OCI-LY3 (cell line): ENCODE data around the gene IL33.

Experiments used
- H2AFZ ChIP-seq: fragments of 200-600, 300-600 bp; shearing (Covaris generic); 2 replicates; pipeline ENCODE4 v1.6.0; 2014; ENCODE audit warnings: antibody characterized with exemption, low read depth, low read length
- H3K27ac ChIP-seq: fragments of 200-600, 300-600 bp; sonication (generic); 2 replicates; pipeline ENCODE4 v1.5.1; 2014; ENCODE audit warnings: mild to moderate bottlenecking, low read length, moderate library complexity, mixed read lengths
- H3K27me3 ChIP-seq: fragments of 200-600, 300-600 bp; sonication (generic); 2 replicates; pipeline ENCODE4 v1.6.1; 2014; ENCODE audit warnings: low read depth, low read length, mixed read lengths
- H3K36me3 ChIP-seq: fragments of 200-600, 300-600 bp; sonication (generic); replicated peaks from 2 replicates; pipeline ENCODE3; 2014; ENCODE audit warnings: low read depth, low read length, mixed read lengths
- H3K4me1 ChIP-seq: fragments of 300-600, 200-600 bp; sonication (generic); 2 replicates; pipeline ENCODE4 v1.6.1; 2014; ENCODE audit warnings: low read length, mixed read lengths
- H3K4me2 ChIP-seq: fragments of 200-600, 300-600 bp; sonication (generic); 2 replicates; pipeline ENCODE4 v1.6.1; 2014; ENCODE audit warnings: low read length, mixed read lengths
- H3K4me3 ChIP-seq: fragments of 300-600, 200-600 bp; sonication (generic); 2 replicates; pipeline ENCODE4 v1.5.1; 2014; ENCODE audit warnings: antibody characterized with exemption, mild to moderate bottlenecking, low read length, moderate library complexity
- H3K79me2 ChIP-seq: fragments of 300-600, 200-600 bp; shearing (Covaris generic); 2 replicates; pipeline ENCODE4 v1.6.1; 2014; ENCODE audit warnings: mild to moderate bottlenecking, low read length, mixed read lengths
- H3K9ac ChIP-seq: fragments of 300-600, 200-600 bp; shearing (Covaris generic); 2 replicates; pipeline ENCODE4 v1.6.0; 2014; ENCODE audit warnings: mild to moderate bottlenecking, low read length, moderate library complexity
- H3K9me3 ChIP-seq: fragments of 200-600, 300-600 bp; shearing (Covaris generic); 2 replicates; pipeline ENCODE4 v1.6.1; 2014; ENCODE audit warnings: low read length, mixed read lengths; ENCODE audit not compliant: insufficient read depth
- H4K20me1 ChIP-seq: fragments of 200-600, 300-600 bp; sonication (generic); 2 replicates; pipeline ENCODE4 v1.6.1; 2016; ENCODE audit warnings: low read length, mixed read lengths; ENCODE audit not compliant: insufficient read depth
- CTCF ChIP-seq: fragments of 200-600, 300-600 bp; sonication (generic); IDR thresholded peaks from 2 replicates; pipeline ENCODE4 v1.5.1; 2014; ENCODE audit warnings: antibody characterized with exemption, low read length, low read depth
- EZH2phosphoT487 ChIP-seq: fragments of 200-600 bp; shearing (Covaris generic); IDR thresholded peaks from 2 replicates; pipeline ENCODE4 v1.6.1; 2018; ENCODE audit warnings: antibody characterized with exemption, mixed run types, low read depth

The IL33 gene

GRCh38 chr9:6219040-6219439 is 3.4 kb downstream of the IL33 start:
- no peaks in the 10 kb centered on the region for H3K4me1 ChIP-seq
- no peaks in the 10 kb centered on the region for H3K36me3 ChIP-seq
- peaks cover 11% of the 10 kb centered on the region; the same call in 1 of the 2 replicates for H3K27me3 ChIP-seq
- no peak for TF ChIP-seq CTCF
- TF ChIP-seq EZH2phosphoT487, result no peak
- H3K4me2 ChIP-seq, result no peak overlapping the region
- no peaks in the 10 kb centered on the region for H3K79me2 ChIP-seq
- H2AFZ ChIP-seq, result no peak overlapping the region
- no peak overlapping the region for H3K27ac ChIP-seq
- no peak overlapping the region for H3K9ac ChIP-seq
- no peak overlapping the region for H3K4me3 ChIP-seq
- H3K9me3 ChIP-seq, result no peaks in the 10 kb centered on the region
- H4K20me1 ChIP-seq, result no peaks in the 10 kb centered on the region

- Histone ChIP-seq H3K4me3 (no peak overlapping the region), H3K9ac (no peak overlapping the region), H3K9me3 (no peaks in the 10 kb centered on the region), H2AFZ (no peak overlapping the region), H3K79me2 (no peaks in the 10 kb centered on the region), H3K4me1 (no peaks in the 10 kb centered on the region), H3K27me3 (peaks cover 8% of the 10 kb centered on the region; the same call in 1 of the 2 replicates), H3K27ac (no peak overlapping the region), H3K36me3 (no peaks in the 10 kb centered on the region), H3K4me2 (no peak overlapping the region), H4K20me1 (no peaks in the 10 kb centered on the region)
- no peak for TF ChIP-seq EZH2phosphoT487
- TF ChIP-seq CTCF, result no peak
Measured at GRCh38 chr9:6219981-6220380, 4.4 kb downstream of the IL33 start.

GRCh38 chr9:6224393-6225154 is 9.0 kb downstream of the IL33 start:
- Histone ChIP-seq H3K4me1 (no peaks in the 10 kb centered on the region), H3K9ac (no peak overlapping the region), H4K20me1 (no peaks in the 10 kb centered on the region), H3K4me3 (no peak overlapping the region), H3K27ac (no peak overlapping the region), H3K27me3 (no peaks in the 10 kb centered on the region), H3K36me3 (no peaks in the 10 kb centered on the region), H3K4me2 (no peak overlapping the region), H2AFZ (no peak overlapping the region), H3K9me3 (no peaks in the 10 kb centered on the region), H3K79me2 (no peaks in the 10 kb centered on the region)
- TF ChIP-seq EZH2phosphoT487 (no peak), CTCF (no peak)

- Histone ChIP-seq H3K36me3 (no peaks in the 10 kb centered on the region), H3K9ac (no peak overlapping the region)
Measured at GRCh38 chr9:6226696-6227095, 11.1 kb downstream of the IL33 start.

More at GRCh38 chr9:6226696-6227095, 11.1 kb downstream of the IL33 start:
- Histone ChIP-seq H3K4me3 (no peak overlapping the region), H3K27ac (no peak overlapping the region), H3K9me3 (no peaks in the 10 kb centered on the region), H4K20me1 (no peaks in the 10 kb centered on the region), H2AFZ (no peak overlapping the region), H3K79me2 (no peaks in the 10 kb centered on the region), H3K4me2 (no peak overlapping the region), H3K4me1 (peaks cover 6% of the 10 kb centered on the region; the same call in 1 of the 2 replicates), H3K27me3 (no peaks in the 10 kb centered on the region)
- TF ChIP-seq EZH2phosphoT487, result no peak
- TF ChIP-seq CTCF, result no peak
